EH (cell line): Measurements from ENCODE around the gene MEN1.
A peak's percentile ranks its signal among the peaks of the same experiment; 100 is the strongest.

Source experiments
- DNase-seq: peaks from one replicate; pipeline ENCODE4 v3.0.0-alpha.2; 2015; ENCODE audit warnings: low read depth

Gene MEN1

DNA sequence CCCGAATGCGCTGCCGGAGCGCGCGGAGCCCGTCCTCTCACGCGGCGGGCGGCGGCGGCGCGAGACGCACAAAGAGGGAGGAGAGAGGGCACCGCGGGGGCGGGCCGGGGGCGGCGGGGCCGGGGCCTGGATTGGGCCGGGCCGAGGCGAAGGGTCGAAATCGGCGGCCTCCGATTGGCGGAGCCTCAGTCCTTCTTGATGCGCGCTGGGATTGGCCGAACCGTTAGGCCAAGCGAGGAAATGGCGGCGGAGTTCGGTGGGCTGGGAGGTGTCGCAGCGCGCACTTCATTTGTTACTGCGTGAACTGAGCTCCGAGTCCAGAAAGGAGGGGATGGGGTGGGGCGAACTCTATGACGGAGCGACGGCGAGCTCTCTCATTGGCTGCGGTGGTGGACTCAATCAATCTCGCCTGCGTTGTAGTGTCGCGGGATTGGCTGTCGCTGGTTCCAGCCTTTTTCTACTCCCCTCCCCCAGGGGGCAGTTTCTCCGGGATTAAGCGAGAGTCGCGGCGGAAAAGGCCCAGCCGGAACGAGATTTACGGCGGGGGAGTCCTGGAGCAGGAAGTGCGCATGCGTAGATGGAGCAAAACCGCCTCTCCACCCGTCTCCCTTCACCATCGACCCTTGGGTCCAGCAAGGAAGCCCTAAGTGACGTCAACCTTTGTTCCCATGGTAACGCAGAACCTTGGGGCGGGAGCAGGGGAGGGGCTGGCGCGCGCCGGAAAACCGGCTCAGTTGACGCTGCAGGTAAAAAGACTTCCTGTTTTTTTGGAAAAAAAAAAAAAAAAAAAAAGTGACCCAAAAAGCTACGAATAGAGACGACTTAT, 31.7 kb downstream of the MEN1 start, which contains the start of gene SF1:
TSS of gene SF1 (minus strand) at position 70 of the 826 bp plus-strand sequence. CDS start 150 bp downstream, outside the sequence.
- DNase-seq: peak; percentile 100

DNA sequence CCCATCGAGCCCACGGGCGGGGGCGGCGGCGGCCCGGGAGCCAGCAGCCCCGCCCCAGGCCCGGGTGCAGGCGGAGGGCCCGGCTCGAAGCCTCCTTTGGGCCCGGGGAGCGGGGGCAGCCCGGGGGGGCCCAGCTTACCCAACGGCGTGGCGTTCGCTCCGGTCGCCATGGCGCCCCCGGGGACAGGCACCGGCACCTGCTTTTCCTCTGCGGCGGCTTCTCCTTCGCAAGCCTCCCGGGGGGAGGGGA, 32.2 kb downstream of the MEN1 start:
- DNase-seq: no peak

DNA sequence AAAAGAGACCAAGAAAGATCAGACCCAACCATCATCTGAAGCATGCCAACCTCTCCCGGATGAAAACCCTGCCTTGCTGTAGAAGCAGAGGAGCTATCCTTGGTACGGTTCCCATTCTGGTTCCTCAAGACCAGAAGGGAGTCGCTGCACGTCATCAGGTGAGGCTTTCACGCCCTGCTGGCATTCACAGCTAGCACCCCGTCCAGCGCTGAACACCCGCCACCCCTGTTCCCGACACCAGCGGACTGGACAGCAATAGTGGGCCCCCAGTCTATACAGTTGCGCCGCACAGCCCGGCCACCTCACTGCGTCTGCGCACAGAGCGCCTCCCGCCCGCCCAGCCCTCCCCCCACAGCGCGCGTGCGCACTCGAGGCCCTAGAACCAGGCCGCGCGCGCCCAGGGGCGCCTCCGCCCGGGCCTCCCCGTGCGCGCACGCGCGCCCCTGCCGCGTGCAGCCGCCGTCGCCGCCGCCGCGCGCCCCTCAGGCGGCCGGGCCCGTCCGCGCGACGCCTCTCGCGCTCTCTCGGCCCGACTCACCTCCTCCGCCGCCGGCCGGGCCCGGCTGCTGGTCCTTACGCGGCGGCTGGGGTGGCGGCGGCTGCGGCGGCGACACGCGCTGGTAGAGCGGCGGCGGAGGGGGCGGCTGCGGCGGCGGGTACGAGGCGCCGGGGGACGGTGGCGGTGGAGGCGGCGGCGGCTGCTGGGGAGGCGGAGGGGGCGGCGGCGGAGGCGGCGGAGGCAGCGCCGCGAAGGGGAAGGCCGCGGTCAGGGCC, 32.7 kb downstream of the MEN1 start:
- DNase-seq: peak; percentile 82

DNA sequence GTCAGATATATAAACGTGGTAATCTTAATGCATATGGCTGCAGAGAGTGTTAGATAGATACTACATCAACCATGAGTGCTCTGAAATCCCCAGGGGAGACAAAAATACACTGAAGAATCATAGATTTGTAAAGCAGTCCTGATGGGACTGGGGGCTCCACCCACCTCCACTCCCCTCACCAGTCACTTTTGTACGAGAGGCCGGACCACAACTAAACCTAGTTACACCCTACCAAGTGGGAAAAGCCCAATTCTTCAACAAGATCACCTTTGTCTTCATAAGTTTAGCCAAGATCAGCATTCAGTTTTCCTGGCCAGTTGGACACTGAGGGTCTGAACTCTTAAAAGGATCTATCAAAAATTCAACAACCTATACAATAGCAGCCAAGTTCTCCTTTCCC, 33.5 kb downstream of the MEN1 start:
- DNase-seq: no peak

DNA sequence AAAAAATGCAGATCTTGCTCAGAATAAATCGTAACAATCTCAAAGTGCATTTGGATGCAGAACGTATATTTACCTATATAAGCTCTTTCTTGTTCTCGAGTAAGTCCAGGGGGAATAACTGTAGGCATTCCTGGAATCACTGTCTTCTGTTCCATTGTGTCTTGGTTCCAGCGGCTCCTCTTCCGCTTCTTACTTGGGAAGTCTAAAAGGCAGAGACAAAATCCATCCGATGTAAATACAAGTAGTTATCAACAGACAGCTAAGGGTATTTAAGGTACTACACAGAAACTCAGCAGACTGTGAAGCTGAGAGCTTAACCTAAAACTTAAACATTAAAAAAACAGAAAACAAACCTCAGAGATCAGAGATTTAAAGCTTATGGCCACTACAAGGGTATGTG, 33.9 kb downstream of the MEN1 start:
- no peak for DNase-seq

DNA sequence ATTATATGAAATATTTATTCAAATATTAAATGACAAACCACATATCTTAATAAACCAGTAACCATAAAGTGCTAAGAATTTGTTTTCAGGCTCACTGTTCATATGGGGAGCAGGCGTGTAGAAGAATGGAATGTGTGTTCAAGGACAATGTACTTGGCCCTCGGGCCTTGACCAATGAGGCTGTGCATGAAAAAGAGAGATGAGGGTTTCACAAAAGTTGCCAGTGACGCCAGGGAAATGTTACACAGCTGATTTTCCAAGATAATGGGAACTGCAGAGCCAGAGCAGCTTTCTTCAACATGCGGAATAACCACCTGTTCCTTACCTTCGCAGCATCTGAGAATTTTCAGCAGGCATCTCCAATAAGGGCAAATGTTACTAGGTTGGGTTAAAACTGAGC, 36.2 kb downstream of the MEN1 start:
- DNase-seq: no peak

DNA sequence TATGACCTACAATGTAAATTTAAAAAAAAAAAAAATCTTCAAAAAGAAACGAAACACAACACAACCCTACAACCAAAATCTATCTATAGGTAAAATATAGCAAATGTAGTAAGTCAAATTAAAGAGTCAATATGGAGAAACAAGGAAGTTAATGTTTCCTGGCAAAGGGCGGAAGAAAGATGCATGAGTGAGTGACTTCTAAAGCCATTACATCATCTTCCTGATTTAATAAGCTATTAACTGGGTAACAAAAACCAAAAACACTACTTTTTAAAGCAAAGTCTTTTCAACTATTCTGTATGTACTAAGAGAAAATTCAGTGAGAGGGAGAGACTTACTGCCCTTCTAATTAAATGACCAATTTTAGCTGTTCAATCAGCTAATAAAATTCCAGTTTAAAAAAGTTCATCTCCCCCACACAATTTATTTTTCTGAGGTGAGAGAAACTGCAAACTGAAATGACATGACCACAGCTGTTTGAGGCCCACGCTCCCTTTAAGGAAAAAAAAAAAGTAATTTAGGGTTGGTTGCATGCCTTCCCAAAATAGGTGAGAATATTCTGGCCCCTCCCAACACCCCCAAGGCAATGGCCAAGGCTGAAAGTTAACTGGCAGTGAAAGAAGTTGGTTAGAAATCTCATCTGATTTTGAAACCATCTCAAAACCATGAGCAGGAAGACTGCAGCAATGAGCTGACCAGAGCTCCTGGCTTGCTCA, 37.9 kb downstream of the MEN1 start:
- no peak for DNase-seq

DNA sequence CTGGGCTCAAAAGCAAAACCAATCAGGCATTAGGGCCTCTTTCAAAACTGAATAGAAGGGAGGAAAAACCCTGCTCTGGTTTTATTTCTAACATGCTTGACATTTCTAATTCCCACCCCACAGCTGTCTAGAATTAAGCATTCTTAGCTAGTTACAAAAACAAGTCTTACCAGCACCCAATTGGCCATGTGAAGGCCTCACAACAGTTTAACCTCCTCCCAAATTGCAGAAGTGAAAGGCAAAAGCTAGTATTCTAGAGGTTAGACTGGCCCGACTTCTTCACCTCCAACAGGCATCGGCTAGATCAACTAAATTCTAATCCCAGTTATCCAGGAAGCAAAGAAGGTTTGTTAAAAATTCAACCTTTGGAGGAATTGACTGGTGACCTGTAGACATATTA, 38.5 kb downstream of the MEN1 start:
- DNase-seq: no peak

DNA sequence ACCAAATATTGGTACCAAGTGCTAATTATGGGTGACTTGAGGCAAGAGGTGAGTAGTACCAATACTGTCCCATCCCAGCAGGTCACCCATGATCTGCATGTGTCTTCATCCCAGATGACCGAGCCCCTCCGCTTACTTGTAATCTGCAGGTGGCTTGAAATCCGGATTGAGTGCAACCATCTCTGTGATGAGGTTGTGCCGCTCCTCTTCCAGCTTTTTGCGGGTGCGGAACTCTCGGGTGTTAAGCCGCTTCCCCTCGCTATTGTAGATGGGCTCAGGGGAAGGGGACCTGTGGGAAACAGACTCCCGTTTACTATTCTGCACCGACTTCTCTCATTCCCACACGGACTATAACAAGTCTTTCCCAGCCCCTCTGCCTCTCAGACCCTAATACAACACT, 40.2 kb downstream of the MEN1 start:
- no peak for DNase-seq

DNA sequence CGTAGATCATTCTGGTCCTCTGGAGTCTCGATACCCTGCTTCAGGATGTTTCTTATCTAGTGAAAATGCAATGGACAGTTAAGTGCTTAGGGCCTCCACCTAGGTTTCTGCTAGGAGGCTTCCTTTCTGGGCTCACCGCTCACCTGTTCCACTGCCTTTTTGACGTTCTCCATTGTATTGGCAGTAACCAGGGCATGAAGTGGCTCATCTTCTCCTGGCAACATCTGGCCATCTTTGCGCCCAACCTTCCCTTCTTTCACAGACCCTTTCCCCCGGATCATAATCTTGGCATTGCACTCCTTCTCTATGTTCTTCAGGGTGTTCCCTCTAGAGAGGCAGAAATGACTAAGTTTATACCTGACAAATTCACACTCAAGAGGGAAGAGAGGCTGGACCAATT, 41.1 kb downstream of the MEN1 start:
- DNase-seq: no peak

DNA sequence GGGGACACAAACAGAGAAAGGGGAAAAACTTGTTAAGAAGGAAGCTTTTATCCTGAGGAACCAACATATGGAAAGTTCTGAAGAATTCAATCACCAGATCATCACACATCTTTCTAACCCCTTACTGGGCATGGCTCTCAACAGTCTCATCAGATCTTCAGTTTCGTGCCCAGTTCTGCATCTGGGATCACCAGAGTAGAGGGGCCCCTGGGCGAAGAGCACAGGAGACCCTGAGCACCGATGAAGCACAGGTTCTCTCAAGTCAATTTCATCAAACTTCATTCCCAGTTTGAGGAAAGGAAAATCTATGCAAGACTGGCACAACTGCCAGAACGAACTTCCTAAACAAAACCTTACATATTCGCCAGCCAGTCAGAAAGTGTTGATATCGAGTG, 42.1 kb downstream of the MEN1 start:
- no peak for DNase-seq

DNA sequence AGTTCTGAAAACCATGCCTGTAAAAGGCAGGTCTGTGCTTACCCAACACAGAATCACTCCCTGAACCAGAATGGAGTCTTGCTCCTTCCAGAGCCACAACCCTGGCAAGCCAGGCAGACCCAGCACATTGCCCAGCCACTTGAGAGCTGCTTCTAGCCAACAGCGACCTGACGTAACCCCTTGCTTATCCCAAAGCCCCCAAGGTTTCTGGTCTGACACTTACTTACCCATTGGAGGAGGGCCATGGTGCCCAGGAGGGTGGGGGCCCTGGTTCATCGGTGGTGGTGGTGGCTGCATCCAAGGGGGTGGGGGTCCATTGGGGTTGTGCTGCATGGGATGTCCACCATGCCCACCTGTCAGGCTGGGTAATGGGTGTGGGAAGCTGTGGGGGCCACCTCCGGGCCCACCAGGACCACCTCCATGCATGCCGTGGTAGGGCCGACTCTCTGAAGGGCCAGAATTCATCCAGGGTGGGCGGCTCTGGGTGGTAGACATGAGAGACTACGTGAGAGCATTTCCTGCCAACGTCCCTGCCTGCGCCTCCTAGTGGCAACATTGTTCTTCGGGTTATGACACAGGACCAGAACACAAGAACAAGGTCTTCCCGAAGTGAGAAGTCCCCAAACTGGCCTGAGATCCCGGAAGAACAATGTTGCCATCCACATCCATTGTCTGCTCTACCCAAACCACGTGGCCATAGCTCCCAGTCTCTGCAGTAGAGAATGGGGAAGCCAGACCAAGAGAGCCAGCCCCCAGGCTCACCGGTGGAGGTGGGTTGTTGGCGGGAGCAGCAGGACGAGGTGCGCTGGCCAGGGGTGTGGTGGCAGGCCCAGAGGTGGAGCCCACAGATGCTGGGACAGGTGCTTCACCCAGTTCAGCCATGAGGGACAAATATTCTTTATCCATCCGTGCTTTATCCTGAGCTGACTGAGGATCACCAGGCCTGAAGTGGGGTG, 42.7 kb downstream of the MEN1 start:
- DNase-seq: peak; percentile 68

DNA sequence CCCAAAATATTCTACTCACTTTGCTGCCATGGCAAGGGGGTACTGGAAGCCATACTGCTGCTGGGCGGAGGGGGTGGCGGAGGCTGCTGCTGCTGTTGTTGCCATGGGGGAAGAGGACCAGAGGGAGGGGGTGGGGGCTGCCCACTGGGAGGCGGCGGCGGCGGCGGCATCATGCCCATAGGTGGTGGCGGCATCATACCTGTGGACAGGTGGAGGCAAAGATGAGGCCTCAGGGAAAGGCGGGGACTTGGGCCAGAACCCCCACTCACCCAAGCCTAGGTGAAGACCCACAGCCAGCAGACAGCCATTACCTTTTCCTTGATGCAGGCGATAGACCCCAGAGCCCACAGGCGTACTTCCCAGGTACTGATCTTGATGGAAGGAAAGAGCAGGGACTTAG, 43.5 kb downstream of the MEN1 start:
- no peak for DNase-seq

DNA sequence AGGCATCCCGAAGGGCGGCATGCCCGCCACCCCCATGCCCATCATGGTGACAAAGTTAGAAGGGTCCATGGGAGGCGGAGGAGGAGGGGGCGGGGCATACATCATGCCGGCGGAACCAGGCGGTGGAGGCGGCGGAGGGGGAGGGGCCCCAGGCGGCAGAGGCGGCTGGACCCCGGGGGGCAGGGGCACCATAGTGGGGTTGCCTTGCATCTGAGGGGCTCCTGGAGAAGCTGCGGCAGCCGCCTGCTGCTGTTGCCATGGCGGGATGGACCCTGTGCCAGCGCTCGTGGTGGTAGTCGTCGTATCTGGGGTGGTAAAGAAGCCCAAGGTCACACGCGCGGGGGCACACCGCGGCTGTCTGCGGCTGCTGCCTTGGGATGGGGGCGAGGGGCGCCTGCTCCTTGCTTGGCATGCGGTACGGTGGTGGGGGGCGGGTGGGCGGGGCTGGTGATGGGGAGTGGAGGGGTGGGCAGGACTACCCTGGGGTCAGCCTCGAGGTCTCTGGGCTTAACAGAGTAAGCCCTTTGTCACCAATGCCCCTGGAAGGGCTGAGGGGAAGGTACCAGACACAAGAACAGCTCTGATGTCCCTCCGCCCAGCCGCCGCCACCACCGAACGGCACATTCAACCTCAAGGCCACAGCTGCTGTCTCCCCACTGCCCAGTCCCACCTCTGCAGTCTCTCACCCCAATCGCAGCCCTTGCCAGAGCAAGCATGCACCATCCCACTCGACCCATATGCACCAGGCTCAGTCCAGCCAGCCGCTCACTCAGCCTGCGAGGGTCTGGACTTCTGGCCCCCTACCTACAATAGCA, 44.3 kb downstream of the MEN1 start:
- no peak for DNase-seq

DNA sequence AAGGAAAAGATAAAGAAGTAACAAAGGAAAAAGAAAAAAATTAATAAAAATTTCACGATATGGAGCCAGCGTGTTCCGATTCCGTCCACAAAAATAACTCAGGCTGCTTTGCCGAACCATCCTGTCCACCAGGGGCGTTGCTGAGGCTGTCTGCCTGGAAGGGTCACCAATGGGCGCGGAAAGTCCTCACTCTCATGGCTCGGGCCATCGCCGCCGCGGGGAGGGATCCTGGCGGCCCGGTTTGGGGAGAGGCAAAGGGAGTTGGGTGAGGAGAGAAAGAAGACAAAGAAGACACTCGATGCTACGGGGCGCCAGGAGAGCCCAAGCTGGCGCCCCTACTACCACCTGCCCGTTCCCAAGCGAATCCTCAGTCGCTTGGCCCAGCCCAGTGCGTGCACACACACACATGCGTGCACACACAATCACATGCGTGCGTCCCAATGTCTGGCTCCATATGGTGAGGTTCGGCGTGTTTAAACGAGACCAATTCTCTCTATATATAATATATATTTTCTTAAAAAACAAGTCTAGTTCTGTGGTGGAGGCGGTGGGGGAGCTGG, 45.0 kb downstream of the MEN1 start:
- DNase-seq: no peak

DNA sequence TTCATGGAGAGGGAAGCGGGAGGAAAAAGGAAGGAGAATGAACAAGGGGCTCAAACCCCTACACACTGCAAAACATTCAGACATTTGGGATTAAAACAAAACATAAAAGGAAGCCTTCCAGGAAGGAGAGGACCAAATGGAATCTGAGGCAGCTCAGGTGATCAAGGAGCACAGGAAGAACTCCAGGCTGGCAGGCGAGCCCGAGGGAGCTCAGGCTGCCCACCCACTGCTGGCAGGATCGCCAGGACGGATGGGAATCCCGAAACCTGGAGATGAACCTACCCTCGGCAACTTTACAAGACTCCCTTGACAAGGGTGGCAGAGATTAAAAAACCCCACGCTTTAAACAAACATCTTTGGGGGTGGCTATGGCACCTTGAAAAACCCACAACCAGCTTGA, 45.6 kb downstream of the MEN1 start:
- DNase-seq: no peak

DNA sequence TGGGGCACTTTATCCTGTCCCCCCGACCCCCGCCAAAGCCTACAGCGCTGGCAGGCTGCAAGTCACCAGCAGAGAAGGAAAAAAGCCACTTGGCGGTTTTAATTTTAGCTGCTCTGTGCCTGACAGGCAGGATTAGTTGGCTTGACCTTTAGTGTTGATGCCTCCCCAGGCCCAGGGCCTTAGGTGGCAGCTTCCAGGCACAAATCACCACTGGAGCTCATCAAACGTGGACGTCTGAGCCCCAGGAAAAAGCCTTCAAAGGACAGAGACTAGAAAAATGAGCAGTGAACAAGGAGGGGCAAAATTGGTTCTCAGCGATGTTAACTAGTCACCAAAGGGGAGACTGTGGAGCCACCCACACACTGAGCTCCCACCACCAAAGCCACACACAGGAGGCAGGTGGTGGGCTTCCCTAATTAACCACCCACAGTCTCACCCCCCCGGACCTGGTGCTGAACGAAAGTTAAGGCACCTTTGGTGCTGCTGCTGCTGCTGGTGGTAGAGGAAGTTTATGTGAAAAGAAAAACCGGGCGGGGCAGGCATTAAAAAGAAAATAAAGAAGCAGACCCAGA, 46.2 kb downstream of the MEN1 start:
- DNase-seq: no peak

DNA sequence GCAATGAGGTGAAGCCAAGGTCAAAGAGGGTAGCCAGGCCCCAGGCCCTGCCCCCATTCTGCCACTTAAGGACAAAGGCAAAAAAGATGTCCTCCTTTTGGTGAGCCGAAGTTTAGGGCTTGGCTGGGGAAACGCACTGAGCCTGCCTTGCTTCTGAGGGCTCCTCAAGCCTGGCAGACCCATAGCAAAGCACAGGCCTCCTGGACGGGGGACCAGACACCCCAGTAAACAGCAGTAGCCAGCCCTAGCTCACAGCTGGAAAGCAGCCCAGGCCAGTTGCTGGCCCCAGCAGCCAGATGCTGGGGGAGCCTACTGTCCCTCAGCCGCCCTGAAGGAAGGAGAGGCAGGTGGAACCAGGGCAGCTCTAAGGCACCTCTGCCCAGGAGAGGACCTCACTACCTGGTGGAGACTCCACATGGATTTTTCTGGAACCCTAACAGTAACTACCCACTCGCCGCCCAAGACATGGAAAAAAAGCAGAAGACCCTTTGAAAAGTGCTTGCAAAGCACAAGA, 46.8 kb downstream of the MEN1 start:
- DNase-seq: no peak

DNA sequence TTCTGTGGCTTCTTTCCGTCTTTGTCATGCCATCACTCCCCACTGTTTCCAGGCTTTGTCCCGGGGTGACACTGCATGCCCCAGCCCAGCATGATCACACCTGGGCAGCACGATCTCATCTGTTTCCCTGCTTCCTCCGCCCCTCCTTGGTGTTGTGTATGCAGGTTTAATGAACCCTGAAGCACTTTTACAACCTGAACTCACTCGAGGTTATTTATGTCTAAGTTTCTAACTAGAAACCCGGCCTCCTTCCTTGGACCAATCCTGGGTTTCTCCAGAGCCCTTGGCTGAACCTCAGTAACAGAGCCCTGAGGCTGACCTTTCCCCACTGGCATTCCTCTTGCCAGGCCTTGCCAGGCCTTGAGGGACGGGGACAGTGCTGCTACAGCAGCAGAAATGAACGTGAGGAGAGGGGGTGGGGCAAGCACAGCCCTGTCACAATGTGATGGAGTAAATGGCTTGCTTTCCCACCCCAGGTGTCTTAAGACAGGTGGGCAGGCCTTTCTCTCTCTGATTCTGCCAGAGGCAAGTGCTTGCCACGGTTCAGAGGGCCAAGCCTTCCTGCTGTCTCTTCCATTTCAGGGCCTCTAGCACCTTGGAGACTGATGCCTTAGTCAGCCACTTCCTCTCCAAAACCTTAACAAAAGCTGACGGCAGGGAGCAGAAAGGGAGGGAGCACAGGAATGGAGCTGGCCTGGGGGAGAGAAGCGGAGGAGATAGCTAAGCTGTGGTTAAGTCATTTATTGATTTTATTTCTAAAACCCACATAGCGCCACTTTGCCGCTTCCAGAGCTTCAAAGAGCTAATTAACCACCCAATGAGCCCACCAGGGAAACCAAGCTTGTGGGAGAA, 47.5 kb downstream of the MEN1 start:
- DNase-seq: peak; percentile 80
